A673 (cell line): ENCODE data around the gene ESPNL. TPM values are rescaled to one million over a fixed set of nuclear protein-coding genes. Genes with fewer than 3 reads are reported as not detected.

Source experiments
- BruUV-seq: library from RNA; stranded (reverse); fragments of 400-500 nt; replicated peaks from 2 replicates; lab custom pipeline; 2021; lab: Mats Ljungman, UMichigan
- CTCF ChIA-PET: fragments of 300-600 bp; sonication (Branson Sonifier 250); formaldehyde crosslinking; loops from one replicate; lab custom pipeline; 2022; ENCODE audit warnings: antibody characterized with exemption; lab: Charles Lee
- POLR2A ChIA-PET: fragments of 300-600 bp; sonication (Branson Sonifier 250); formaldehyde crosslinking; loops from one replicate; lab custom pipeline; 2022; ENCODE audit warnings: antibody characterized with exemption; ENCODE audit not compliant: low non-redundant PET; lab: Charles Lee
- DNase-seq: peaks from one replicate; pipeline ENCODE4 v3.0.0-alpha.2; 2015; ENCODE audit warnings: low spot score
- H3K27ac ChIP-seq: fragments of 200-600 bp; sonication (generic); 2 replicates; pipeline ENCODE4 v1.5.1; 2016; ENCODE audit warnings: mixed run types, low read depth, mild to moderate bottlenecking, mixed read lengths, antibody characterized with exemption, low read length; ENCODE audit not compliant: poor library complexity, severe bottlenecking
- H3K27me3 ChIP-seq: fragments of 200-600 bp; sonication (generic); replicated peaks from 2 replicates; pipeline ENCODE4 v1.6.1; 2017; ENCODE audit warnings: mixed run types, low read depth, mild to moderate bottlenecking, mixed read lengths, antibody characterized with exemption, low read length; ENCODE audit not compliant: insufficient read depth, poor library complexity
- H3K36me3 ChIP-seq: fragments of 200-600 bp; sonication (generic); 2 replicates; pipeline ENCODE4 v1.6.1; 2016; ENCODE audit warnings: mixed run types, mild to moderate bottlenecking, mixed read lengths, antibody characterized with exemption, low read length; ENCODE audit not compliant: insufficient read depth, poor library complexity, severe bottlenecking
- H3K4me1 ChIP-seq: fragments of 200-600 bp; sonication (generic); 2 replicates; pipeline ENCODE4 v1.6.1; 2017; ENCODE audit warnings: mixed run types, mild to moderate bottlenecking, mixed read lengths, antibody characterized with exemption, low read length; ENCODE audit not compliant: insufficient read depth, poor library complexity, severe bottlenecking
- H3K4me3 ChIP-seq: fragments of 200-600 bp; sonication (generic); 2 replicates; pipeline ENCODE4 v1.5.1; 2016; ENCODE audit warnings: low read depth, mixed run types, mild to moderate bottlenecking, mixed read lengths, low read length; ENCODE audit not compliant: poor library complexity, severe bottlenecking
- H3K9me3 ChIP-seq: fragments of 200-600 bp; sonication (generic); 2 replicates; pipeline ENCODE4 v1.6.1; 2016; ENCODE audit warnings: mixed run types, low read depth, mild to moderate bottlenecking, mixed read lengths, antibody characterized with exemption, low read length; ENCODE audit not compliant: poor library complexity, severe bottlenecking
- EZH2 ChIP-seq: fragments of 200-600 bp; sonication (generic); IDR thresholded peaks from 2 replicates; pipeline ENCODE4 v1.6.1; 2017; ENCODE audit warnings: borderline replicate concordance, low read depth, mild to moderate bottlenecking, mixed read lengths, antibody characterized with exemption, low read length; ENCODE audit not compliant: poor library complexity, severe bottlenecking
- intact Hi-C: fragments of 100-400 bp; cut with micrococcal nuclease; formaldehyde crosslinking; loops from one replicate; pipeline ENCODE4 v1.10.0; 2022; ENCODE audit not compliant: unreplicated experiment
- total RNA-seq: library from RNA; stranded (reverse); gene quantifications from 2 replicates; pipeline ENCODE4 v1.2.3, GENCODE V29; 2021
- TF ChIP-seq, protein P1 (sequence below): fragments of 300-800, 200-600 bp; sonication (generic); conservative IDR thresholded peaks from 2 replicates; pipeline ENCODE4 v1.5.1; 2017; ENCODE audit warnings: low read depth, mild to moderate bottlenecking, antibody characterized with exemption, low read length, moderate library complexity, mixed read lengths

Gene ESPNL
- total RNA-seq, 1 experiment from 2014 or later: 0.30 TPM

DNA sequence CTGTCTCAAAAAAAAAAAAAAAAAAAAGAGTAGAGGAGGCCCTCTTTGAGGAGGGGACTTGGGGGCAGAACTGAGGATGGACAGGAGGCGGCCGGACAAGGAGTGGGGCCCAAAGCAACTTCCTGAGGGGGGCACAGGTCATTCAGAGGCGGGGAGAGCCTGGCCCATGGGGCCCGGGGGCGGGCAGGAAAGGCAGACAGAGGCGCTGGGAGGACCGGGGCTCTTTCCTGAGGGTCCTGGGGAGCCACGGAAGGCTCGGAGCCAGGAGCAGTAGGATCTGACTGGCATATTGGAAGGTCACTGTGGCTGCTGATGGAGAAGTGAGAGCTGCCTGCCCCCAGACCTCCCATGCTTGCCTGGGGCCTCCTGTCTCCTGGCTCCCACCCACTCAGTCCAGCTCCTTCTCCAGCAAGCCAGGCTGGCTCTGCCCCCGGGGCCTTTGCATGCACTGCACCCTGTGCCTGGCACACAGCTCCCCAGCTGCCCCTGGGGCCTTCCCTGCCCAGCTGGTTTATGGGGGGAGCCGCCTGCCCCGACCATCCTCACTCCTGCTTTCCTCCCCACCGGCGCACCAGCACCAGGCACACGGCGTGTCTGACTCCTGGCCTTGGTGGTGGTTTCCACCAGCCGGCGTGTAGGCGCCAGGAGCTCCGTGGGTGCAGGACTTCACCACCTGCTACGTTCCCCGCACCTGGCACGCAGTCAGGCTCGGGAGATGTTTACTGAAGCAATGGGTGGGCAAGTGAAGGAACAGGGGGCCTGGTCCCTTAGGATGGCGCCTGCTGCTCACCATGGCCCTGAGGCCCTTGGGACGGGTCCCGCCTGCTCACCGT is 5.6 kb downstream of the ESPNL start:
- no peak for TF ChIP-seq EZH2
- TF ChIP-seq, protein P1, sequence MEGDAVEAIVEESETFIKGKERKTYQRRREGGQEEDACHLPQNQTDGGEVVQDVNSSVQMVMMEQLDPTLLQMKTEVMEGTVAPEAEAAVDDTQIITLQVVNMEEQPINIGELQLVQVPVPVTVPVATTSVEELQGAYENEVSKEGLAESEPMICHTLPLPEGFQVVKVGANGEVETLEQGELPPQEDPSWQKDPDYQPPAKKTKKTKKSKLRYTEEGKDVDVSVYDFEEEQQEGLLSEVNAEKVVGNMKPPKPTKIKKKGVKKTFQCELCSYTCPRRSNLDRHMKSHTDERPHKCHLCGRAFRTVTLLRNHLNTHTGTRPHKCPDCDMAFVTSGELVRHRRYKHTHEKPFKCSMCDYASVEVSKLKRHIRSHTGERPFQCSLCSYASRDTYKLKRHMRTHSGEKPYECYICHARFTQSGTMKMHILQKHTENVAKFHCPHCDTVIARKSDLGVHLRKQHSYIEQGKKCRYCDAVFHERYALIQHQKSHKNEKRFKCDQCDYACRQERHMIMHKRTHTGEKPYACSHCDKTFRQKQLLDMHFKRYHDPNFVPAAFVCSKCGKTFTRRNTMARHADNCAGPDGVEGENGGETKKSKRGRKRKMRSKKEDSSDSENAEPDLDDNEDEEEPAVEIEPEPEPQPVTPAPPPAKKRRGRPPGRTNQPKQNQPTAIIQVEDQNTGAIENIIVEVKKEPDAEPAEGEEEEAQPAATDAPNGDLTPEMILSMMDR: no peak
- DNase-seq: no peak
- Histone ChIP-seq H3K9me3 (no peaks in the 10 kb centered on the region), H3K36me3 (no peaks in the 10 kb centered on the region), H3K4me1 (no peaks in the 10 kb centered on the region), H3K4me3 (no peak overlapping the region), H3K27ac (no peak overlapping the region), H3K27me3 (no peaks in the 10 kb centered on the region)
- POLR2A ChIA-PET: no interaction called here
- no TSS peak for BruUV-seq
- intact Hi-C loops: no loop called here
- CTCF ChIA-PET: no interaction called here

DNA sequence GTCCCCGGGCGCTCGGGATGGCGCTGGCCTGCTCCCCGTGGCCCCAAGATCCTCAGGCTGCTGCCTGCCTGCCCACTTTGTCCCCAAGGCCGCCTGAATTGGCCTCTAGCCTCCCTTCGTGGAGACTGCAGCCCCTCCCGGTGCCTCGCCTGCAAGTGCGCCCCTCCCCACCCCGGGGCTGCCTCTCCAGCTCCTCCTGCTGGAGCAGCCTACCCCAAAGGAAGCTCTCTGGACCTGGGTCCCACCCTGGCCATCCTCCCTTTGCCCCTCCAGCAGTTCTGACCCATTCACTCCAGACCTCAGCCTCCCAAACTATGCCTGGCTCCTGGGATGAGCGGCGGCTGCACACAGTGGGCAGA is 6.2 kb downstream of the ESPNL start:
- POLR2A ChIA-PET: no interaction called here
- no TSS peak for BruUV-seq
- no peak for DNase-seq

DNA sequence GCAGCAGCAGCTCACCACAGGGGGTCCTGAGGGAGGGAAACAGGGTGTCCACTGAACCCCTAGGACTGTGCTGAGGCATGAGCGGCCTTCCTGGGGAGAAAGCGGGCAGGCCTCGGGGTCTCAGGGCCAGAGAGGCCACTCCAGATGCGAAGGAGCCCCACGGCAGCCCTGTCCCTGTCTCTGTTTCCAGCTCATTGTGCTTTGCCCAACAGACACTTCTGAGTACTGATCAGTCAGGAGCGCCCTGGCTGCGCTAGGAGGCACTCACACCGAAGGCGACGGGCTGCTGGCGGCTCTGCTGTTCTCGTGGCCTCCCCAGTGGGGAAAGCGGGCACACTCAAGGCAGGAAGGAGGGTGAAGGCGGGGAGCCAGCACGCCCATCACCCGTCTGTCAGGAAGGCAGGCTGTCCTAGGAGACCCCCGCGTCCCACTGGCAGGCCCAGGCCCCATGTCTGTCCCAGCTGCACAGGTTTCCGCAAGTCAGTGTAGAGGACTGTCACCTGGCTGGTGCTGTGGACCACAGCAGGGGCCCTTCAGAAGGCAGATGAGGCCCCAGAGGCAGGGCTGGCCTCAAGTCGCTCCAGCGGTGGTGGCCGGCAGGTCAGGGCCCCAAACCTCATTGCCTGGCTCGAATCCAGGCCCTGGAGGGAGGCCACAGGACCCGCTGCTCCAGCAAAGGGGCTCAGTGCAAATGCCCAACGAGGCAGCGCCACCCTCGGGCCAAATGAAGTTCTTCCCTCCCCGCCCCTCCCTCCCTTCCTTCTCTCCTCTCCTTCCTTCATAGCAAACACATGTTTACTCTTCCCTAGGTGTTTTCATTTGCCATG is 6.8 kb downstream of the ESPNL start:
- no peak overlapping the region for H3K27ac ChIP-seq
- no peak for DNase-seq
- H3K4me1 ChIP-seq: no peaks in the 10 kb centered on the region
- CTCF ChIA-PET: interaction anchor here (0.6 kb wide), 1 partner anchor 846 kb away, joined by 3 read pairs; no protein-coding TSS in a partner anchor
- H3K4me3 ChIP-seq: no peak overlapping the region
- H3K9me3 ChIP-seq: no peaks in the 10 kb centered on the region
- TF ChIP-seq, protein P1: peak; percentile 38
- TF ChIP-seq EZH2: no peak
- intact Hi-C loops: no loop called here
- no peaks in the 10 kb centered on the region for H3K27me3 ChIP-seq
- POLR2A ChIA-PET: no interaction called here
- H3K36me3 ChIP-seq: no peaks in the 10 kb centered on the region
- BruUV-seq: no TSS peak

More for the DNA sequence above, 6.2 kb downstream of the ESPNL start:
- no peaks in the 10 kb centered on the region for H3K36me3 ChIP-seq
- TF ChIP-seq, protein P1: no peak
- no peak for TF ChIP-seq EZH2
- no peak overlapping the region for H3K4me3 ChIP-seq
- H3K4me1 ChIP-seq: no peaks in the 10 kb centered on the region
- H3K27me3 ChIP-seq: no peaks in the 10 kb centered on the region
- H3K9me3 ChIP-seq: no peaks in the 10 kb centered on the region
- intact Hi-C loops: no loop called here
- H3K27ac ChIP-seq: no peak overlapping the region
- CTCF ChIA-PET: no interaction called here
